KOPT-K1 (cell line): ENCODE data around the gene PGR.
"Not testable (repeated sequence)": the region's sequence is repeated elsewhere in the genome, so short reads cannot be mapped to it uniquely, and the experiment has no call there.

ENCODE experiments used
- H3K27ac ChIP-seq: fragments of 200-600 bp; sonication (generic); 2 replicates; pipeline ENCODE4 v1.5.1; 2016; ENCODE audit warnings: antibody characterized with exemption, mild to moderate bottlenecking, low read depth, low read length; ENCODE audit not compliant: poor library complexity, severe bottlenecking
- H3K36me3 ChIP-seq: fragments of 200-600 bp; sonication (generic); 2 replicates; pipeline ENCODE4 v1.5.1; 2017; ENCODE audit warnings: antibody characterized with exemption, mild to moderate bottlenecking, low read length, moderate library complexity; ENCODE audit not compliant: insufficient read depth
- H3K9me3 ChIP-seq: fragments of 200-600 bp; sonication (generic); 2 replicates; pipeline ENCODE4 v1.5.1; 2017; ENCODE audit warnings: antibody characterized with exemption, low read length, mild to moderate bottlenecking; ENCODE audit not compliant: insufficient read depth, poor library complexity, severe bottlenecking

PGR gene

GRCh38 chr11:101045415-101045814 is 84.2 kb downstream of the PGR start:
- Histone ChIP-seq H3K9me3 (no peaks in the 10 kb centered on the region), H3K27ac (no peak overlapping the region)

DNA sequence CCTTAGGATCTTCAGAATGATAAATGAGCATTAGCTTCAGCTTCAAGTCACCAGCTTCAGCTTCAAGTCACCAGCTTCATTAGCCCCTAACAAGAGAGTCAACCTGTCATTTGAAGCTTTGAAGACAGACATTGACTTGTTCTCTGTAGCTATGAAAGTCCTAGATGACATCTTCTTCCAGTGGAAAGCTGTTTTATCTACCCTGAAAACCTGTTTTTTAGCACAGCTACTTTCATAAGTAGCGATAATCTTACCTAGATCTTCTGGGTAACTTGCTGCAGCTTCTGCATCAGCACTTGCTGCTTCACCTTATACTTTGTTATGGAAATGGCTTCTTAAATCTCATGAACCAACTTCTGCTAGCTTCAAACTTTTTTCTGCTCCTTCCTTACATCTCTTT is 85.7 kb downstream of the PGR start:
- Histone ChIP-seq H3K27ac (no peak overlapping the region), H3K36me3 (no peaks in the 10 kb centered on the region), H3K9me3 (no peaks in the 10 kb centered on the region)

More at GRCh38 chr11:101045415-101045814, 84.2 kb downstream of the PGR start:
- no peaks in the 10 kb centered on the region for H3K36me3 ChIP-seq

DNA sequence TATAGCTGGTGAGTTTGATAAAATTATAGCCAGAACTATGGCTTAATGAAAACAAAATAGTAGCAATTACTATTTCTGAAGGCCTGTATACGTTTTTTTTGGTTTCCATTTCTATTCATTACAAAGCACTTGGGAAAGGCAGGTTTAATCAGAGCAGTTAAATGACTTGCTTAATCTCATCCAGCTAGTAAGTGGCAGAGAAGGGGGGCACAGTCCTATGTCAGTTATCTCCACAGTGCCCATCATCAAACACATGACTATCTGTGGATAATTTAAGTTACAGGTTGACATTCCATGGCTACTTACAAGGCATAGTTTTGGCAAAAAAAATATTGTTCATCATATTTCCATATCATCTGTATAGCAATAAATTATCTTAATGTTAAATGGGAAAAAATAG is 93.7 kb downstream of the PGR start:
- Histone ChIP-seq H3K36me3 (no peaks in the 10 kb centered on the region), H3K27ac (no peak overlapping the region), H3K9me3 (no peaks in the 10 kb centered on the region)

DNA sequence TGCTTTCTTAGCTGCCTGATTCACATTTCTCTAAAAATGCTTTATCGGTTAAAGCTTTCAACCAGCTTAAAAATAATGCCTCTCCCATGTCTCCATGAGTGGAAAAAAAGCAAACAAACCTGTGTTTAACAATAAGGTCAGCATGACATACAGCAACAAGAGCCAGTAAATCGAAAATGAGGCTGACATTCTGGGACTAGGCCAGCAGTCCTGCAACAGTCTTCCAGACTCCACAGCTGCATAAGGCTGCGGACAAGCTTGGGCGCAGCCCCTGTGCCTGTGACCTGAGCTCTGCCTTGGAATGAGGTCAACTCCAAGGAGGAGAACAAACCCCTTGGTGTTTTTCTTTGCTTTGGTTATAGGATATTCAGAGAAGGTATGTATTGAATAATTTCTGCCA is 95.5 kb downstream of the PGR start:
- no peaks in the 10 kb centered on the region for H3K9me3 ChIP-seq
- H3K27ac ChIP-seq, result no peak overlapping the region
- no peaks in the 10 kb centered on the region for H3K36me3 ChIP-seq

DNA sequence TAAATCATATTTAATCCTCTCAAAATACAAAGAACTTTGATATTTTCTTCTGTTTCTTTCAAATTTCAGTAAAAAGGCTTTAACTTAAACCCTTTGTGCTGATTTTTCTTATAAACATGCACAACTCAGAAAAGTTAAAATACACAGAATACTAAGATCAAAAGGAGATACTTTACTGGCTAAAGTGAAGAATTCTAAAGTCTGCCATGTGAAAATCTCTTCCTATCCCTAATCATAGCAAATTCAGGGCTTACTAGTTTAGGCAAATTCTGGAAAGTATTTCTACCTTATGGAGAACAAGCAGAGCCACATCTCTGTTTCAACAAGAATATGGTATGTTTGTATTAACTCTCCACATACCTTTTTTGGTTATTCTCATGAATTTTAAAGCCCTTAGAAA is 96.6 kb downstream of the PGR start:
- Histone ChIP-seq H3K9me3 (no peaks in the 10 kb centered on the region), H3K36me3 (no peaks in the 10 kb centered on the region), H3K27ac (no peak overlapping the region)

DNA sequence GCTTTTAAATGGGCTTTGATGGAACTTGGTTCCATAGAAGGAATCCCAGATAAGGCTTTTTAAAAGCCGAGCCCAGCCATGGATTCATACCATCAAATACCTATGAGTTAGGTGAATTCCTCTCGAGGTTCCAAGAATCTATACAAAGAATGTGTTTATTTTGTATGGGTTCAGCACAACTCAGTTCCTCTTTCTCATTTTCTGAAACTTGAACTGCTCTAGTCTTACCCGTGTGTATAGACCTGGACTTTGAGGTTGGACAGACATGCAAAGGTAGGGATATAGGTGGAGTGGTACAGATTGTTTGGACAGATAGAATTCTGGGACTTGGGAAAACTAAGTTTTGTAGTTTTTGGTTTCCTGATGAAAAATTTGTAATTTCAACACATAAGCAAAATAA is 97.9 kb downstream of the PGR start:
- Histone ChIP-seq H3K27ac (no peak overlapping the region), H3K9me3 (no peaks in the 10 kb centered on the region), H3K36me3 (no peaks in the 10 kb centered on the region)

DNA sequence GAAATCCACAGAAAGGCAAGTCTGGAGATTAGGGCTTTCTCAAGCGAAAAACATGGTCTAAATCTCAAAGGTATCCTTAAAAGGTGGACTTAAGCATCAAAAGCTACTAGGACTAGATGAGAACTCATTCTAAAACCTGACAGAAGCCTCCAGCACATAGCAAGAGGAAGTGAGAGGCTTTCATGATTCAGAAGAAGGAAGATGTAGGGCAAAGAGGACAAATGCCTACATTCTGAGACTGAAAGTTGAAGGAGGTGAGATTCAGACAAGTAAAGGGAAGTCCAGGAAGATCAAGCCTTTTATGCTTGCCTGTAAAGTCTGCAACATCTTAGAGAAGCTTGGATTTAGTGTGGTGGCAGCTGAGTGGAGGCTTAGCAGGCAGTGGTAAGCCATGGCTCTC is 98.9 kb downstream of the PGR start:
- H3K27ac ChIP-seq, result no peak overlapping the region
- no peaks in the 10 kb centered on the region for H3K36me3 ChIP-seq

DNA sequence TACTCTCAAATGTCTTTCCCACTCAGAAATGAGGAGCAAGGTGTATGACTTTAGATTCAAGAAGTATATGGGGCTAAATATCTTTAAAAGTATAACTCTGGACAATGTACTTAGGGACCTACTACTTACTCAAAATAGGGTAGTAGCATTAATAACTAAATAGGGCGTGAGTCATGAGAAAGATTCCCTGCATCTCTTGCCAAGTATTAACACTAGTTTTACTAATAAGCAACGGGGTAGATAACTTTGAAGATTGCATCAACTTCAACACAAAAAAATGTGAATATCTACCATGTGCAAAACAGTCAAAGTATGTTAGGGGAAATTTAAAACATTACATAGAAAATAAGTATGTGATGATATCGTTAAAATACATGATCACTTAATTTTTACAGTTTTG is 99.6 kb downstream of the PGR start:
- Histone ChIP-seq H3K27ac (no peak overlapping the region), H3K36me3 (no peaks in the 10 kb centered on the region), H3K9me3 (no peaks in the 10 kb centered on the region)

More for the DNA sequence above, 98.9 kb downstream of the PGR start:
- no peaks in the 10 kb centered on the region for H3K9me3 ChIP-seq

- Histone ChIP-seq H3K36me3 (no peaks in the 10 kb centered on the region), H3K9me3 (no peaks in the 10 kb centered on the region), H3K27ac (no peak overlapping the region)
These were observed 101.0 kb downstream of the PGR start for GRCh38 chr11:101028644-101029043.

- Histone ChIP-seq H3K27ac (no peak overlapping the region), H3K9me3 (no peaks in the 10 kb centered on the region), H3K36me3 (no peaks in the 10 kb centered on the region)
These were observed 107.4 kb downstream of the PGR start for GRCh38 chr11:101022256-101022655.

GRCh38 chr11:101019870-101020269 is 109.7 kb downstream of the PGR start:
- Histone ChIP-seq H3K27ac (no peak overlapping the region), H3K9me3 (no peaks in the 10 kb centered on the region), H3K36me3 (no peaks in the 10 kb centered on the region)

- Histone ChIP-seq H3K9me3 (no peaks in the 10 kb centered on the region), H3K27ac (no peak overlapping the region), H3K36me3 (no peaks in the 10 kb centered on the region)
These were observed 114.9 kb downstream of the PGR start for GRCh38 chr11:101014600-101015285.

GRCh38 chr11:101013702-101014101 is 115.9 kb downstream of the PGR start:
- H3K9me3 ChIP-seq, H3K36me3 ChIP-seq, H3K27ac ChIP-seq: not testable (repeated sequence)

- Histone ChIP-seq H3K27ac (no peak overlapping the region), H3K36me3 (no peaks in the 10 kb centered on the region), H3K9me3 (no peaks in the 10 kb centered on the region)
These were observed 117.7 kb downstream of the PGR start for GRCh38 chr11:101011881-101012280.

DNA sequence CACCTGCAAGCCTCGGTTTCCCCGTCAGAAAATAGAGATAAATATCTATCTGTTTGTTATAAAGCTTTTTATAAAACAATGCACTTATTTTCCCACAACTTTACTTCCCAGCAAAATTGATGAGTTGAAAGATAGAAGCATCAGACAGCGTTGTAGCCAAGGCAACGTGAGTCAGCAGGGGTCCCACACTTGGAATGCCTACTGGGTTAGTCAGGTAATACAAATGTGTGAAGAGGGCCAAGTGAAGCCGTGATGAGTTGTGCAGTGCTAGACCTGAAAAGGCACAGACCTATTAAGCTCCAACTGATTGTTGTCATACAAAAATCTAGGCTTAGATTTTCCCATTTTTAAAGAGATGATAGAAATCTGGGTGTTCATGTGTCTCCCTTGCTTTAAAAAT is 118.7 kb downstream of the PGR start:
- Histone ChIP-seq H3K27ac (no peak overlapping the region), H3K36me3 (no peaks in the 10 kb centered on the region)

DNA sequence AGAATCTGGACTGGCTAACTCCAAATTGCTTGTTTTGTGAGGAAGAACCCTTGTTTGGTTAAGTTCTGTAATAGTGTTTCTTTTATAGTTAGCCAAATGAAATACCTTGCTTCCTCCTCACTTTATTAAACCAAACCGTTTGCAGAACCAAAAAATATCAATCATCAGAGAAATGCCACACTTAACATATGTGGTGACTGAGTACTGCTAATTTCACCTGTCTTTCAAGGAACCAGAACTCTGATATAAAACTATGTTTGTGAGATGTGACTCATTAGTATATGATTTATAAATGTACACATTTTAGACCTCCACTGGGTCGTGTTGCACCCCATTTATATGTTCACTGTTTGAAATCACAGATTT is 119.9 kb downstream of the PGR start:
- no peaks in the 10 kb centered on the region for H3K9me3 ChIP-seq
- no peaks in the 10 kb centered on the region for H3K36me3 ChIP-seq
- H3K27ac ChIP-seq, result no peak overlapping the region

More for the DNA sequence above, 118.7 kb downstream of the PGR start:
- no peaks in the 10 kb centered on the region for H3K9me3 ChIP-seq
